GM21576 (cell line): ENCODE results near the gene HAGH.
"Not testable (repeated sequence)": the region's sequence is repeated elsewhere in the genome, so short reads cannot be mapped to it uniquely, and the experiment has no call there.

Experiments used
- ATAC-seq: cut with Tn5 transposase; IDR thresholded peaks from one replicate; pipeline ENCODE4 v1.9.1; 2021; ENCODE audit warnings: mild to moderate bottlenecking, moderate library complexity; ENCODE audit not compliant: unreplicated experiment

The HAGH gene

DNA sequence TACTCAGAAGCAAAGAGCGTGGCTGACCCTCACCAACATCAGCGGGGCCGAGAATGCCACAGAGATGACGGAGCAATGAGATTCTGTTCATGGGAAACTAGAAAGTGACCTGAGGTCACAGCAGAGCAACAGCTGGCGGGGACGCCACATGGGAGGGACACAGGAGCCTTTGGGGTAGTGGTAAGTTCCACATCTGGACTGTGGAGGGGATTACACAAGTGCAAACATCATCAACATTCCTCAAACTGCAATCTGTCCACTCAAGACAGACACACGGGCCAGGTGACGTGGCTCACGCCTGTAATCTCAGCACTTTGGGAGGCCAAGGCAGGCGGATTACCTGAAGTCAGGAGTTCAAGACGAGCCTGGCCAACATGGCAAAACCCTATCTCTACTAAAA is 11.2 kb downstream of the HAGH start:
- ATAC-seq, result no peak

GRCh38 chr16:1812732-1813163 is 13.9 kb downstream of the HAGH start:
- ATAC-seq, result no peak

GRCh38 chr16:1810536-1810935 is 16.1 kb downstream of the HAGH start:
- no peak for ATAC-seq

- no peak for ATAC-seq
These were observed 16.5 kb downstream of the HAGH start for GRCh38 chr16:1810106-1810505.

- no peak for ATAC-seq
These were observed 17.3 kb downstream of the HAGH start for GRCh38 chr16:1809281-1809801.

- ATAC-seq, result no peak
These were observed 17.9 kb downstream of the HAGH start for GRCh38 chr16:1808691-1809090.

DNA sequence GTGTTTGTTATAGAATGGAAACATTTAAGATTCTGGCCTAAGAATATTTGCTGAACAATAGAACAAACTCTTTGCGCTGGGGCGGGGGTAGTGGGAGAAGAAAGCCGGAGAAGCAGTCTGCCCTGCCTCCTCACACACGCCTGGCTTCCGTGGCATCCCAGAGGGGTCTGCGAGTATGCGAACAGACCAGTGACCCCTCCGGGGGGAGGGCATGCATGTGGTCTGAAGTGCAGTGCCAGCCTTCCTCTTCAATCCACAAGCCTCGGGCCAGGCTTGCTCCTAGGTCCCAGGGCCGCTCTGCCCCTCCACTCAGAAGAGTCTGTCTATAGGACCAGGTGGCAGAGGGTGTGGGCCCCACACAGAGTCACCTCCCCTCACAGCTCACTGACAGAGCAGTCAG is 19.0 kb downstream of the HAGH start:
- ATAC-seq, result no peak

- ATAC-seq, result no peak
These were observed 25.9 kb downstream of the HAGH start for GRCh38 chr16:1800701-1801100.

GRCh38 chr16:1799263-1799662 is 27.4 kb downstream of the HAGH start:
- not testable (repeated sequence) for ATAC-seq

GRCh38 chr16:1794908-1795666 is 31.5 kb downstream of the HAGH start:
- no peak for ATAC-seq

- ATAC-seq, result no peak
These were observed 32.3 kb downstream of the HAGH start for GRCh38 chr16:1794221-1794871.

DNA sequence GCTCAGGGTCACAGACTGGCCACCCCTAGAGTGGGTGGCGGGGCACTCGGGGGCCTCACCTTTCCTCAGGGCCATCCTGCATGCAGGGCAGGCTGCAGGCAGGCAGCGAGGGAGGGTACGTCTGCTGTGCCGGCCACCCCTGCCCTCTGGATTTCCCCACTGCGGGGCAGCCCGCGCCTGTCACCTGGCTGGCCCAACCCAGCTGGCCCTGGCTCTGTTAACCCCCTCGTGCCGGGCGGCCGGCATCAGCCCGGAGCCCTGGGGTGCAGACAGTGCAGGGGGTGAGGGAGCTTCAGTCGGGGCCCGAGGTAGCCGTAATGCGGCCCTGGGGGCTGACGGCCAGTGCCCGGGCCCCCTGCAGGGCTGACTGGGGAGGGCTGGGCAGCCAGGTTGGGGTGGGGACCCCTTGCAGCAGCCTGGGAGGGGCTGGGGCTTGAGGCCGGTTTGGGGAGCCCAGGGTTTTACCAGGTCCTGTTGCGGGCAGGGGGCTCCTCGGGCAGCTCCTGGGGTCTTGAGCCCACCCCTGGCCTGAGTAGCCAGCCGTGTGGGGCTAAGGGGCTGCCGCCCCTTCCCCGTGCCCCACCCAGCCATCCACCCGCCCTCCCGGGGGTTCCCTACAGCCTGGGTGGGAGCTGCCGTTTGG is 32.9 kb downstream of the HAGH start, which contains the start of gene IGFALS:
IGFALS (minus strand) TSS at position 128 of the 643 bp plus-strand sequence; CDS start at position 75, 53 bp downstream.
- ATAC-seq, result no peak

DNA sequence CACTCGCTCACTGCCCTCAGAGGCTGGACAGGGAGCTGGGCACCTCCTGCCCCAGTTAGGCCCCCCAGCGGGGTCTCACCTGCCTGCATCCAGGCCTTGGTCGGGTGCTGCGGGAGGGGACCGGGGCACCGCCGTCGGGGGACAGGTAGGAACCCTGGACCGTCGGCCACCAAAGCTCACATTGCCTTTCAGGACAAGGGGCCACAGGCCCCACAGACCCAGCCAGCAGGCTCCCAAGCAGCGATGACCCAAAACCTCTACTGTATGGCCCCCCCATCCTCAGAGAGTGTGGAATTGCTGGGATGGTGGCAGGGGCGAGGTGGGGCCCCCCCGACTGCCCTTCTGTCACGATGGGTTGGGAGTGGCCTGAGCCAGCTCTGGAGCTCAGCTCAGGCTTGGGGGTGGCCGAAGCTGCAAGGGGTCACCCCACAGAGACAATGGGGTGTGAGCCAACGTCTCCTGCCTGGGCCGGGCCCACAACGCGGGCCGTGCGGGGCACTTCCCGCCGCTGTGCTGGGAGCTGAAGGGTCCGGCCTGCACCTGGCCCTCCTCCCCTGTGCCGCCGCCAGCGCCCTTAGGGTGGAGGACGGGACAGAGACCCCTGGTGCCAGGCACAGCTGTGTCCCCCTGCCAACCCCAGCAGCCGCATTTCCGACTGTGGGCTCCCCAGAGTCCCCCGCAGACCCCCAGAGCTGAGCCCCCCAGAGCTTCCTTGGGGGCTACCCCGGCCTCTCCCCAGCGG is 33.6 kb downstream of the HAGH start:
- ATAC-seq, result no peak

DNA sequence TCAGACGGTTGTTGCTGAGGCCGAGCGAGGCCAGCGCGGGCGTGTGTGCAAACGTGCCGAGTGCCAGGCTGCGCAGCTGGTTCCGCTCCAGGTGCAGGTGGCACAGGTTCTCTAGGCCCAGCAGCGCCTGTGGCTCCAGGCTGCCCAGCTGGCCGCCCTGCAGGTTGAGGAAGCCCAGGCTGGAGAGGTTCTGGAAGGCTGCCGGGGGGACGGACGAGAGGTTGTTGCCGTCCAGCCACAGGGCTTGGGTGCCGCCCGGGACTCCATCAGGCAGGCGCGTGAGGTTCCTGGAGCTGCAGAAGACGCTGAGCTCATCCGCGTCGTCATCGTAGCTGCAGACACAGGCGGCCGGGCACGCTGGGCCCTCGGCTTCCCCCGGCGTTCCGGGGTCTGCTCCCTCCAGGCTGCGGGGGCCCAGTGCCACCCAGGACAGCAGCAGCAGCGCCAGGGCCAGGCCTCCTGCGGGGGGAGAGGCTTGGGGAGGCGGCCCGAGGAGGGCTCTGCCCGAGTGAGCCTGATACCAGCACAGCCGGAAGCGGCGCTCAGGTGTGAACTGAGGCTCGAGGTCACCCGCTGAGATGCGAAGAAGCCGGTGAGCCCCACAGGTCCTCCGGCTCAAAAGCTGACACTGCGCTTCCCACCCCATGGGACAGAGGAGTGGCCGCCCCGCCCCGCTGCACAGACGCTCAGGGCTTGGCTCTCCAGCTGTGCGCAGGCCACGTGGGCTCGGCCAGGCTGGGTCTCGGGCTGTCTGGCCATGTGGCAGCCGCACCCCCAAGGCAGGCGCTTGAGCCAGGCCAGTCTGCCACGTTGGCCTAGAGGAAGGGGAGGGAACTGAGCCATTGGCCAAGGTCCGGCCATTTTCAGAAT is 34.4 kb downstream of the HAGH start:
- no peak for ATAC-seq

DNA sequence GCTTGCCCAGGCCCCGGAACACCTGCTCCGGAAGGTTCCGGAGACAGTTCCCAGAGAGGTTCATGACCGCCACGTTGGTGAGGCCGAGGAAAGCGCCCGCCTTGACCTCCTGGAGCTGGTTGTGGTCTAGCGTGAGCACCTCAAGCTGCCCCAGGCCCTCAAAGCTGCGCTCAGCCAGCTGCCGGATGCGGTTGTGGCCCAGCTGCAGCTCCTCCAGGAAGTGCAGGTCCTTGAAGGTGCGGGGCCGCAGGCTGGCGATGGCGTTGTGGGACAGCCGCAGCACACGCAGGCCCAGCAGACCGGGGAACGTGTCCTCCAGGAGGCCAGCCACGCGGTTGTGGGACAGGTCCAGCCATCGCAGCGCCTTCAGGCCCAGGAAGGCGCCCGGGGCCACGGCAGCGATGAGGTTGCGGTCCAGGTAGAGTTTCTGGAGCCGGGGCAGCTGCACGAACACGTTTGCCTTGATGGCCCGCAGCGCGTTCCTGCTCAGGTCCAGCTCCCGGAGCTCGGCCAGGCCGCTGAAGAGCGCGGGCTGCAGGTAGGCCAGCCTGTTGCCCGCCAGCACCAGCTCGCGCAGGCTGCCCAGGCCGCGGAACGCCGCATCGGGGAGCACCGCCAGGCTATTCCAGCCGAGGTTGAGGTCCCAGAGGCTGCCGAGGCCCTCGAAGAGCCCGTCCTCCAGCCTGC is 35.2 kb downstream of the HAGH start:
- ATAC-seq, result no peak

- ATAC-seq, result no peak
These were observed 35.9 kb downstream of the HAGH start for GRCh38 chr16:1790611-1791255.

DNA sequence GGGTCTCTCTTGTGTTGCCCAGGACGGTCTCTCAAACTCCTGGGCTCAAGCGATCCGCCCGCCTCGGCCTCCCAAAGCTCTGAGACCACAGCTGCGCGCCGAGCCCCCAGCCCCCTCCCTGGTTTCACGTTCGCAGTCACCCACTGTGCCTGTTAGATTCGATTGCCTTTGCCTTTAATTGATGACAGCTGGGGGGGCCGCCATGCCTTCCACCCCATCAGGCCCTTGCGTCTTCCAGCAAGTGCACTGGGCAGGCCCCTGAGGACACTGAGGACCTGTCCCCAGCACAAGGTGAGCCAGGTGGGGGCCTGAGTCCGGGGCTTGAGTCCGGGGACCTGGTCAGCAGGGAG is 36.4 kb downstream of the HAGH start:
- no peak for ATAC-seq

- ATAC-seq, result no peak
These were observed 37.0 kb downstream of the HAGH start for GRCh38 chr16:1789643-1790045.

DNA sequence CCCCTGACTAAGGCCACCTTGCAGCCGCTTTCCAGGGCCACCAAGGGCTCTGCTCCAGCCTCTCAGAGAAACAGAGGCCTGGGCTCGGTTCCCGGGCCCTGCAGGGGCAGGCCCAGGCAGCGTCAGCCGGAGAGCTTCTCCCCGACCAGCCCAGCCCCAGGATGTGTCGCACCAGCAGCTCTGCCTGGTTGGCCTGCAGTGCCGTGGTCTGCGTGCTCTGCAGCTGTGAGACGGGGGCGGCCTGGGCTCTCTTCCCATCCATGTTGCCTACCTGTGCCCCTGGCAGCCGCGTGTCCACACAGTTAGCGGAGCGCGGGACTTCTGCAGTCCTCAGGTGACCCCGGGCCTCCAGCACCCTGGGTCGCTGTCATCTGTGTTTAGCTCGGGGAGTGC is 37.9 kb downstream of the HAGH start:
- no peak for ATAC-seq
